ENCODE measurements around the gene RAB30. TPM values are rescaled to one million over a fixed set of nuclear protein-coding genes. Genes with fewer than 3 reads are reported as not detected.

RAB30 gene
- total RNA-seq, 1 donor from 2014 or later, result 10.3 TPM

DNA sequence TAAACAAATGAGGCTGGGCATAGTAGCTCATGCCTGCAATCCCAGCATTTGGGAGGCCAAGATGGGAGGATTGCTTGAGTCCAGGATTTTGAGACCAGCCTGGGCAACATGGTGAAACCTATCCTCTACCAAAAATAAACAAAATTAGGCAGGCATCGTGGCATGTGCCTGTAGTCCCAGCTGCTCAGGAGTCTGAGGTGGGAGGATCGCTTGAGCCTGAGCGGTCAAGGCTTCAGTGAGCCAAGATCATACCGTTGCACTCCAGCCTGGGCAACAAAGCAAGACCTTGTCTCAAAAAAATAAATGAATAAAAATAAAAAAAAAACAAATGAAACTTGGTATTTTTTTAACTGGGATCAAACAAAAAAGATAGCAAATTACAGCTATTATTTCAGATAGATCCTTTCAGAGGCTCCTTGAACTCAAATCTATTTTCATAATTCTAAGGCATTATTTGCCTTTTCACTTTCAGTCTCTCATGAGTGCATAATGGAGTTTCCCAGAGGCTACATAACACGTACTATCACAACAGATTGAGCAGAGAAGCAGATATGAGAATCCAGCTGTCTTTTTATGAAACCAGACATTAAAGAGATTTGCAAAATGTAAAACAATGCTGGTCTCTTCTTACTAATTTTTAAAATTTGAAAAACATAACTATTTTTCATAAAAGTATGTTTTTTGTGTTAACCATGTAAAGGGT lies 147.0 kb downstream of the RAB30 start:
- Mint-ChIP-seq H3K27ac (no peak overlapping the region), H3K4me1 (peaks cover 12% of the 10 kb centered on the region), H3K36me3 (peaks cover 13% of the 10 kb centered on the region), H3K27me3 (ENCODE audit: low read depth) (no peaks in the 10 kb centered on the region), H3K4me3 (no peak overlapping the region), H3K9me3 (peaks cover 7% of the 10 kb centered on the region)
- TF ChIP-seq, protein P1, sequence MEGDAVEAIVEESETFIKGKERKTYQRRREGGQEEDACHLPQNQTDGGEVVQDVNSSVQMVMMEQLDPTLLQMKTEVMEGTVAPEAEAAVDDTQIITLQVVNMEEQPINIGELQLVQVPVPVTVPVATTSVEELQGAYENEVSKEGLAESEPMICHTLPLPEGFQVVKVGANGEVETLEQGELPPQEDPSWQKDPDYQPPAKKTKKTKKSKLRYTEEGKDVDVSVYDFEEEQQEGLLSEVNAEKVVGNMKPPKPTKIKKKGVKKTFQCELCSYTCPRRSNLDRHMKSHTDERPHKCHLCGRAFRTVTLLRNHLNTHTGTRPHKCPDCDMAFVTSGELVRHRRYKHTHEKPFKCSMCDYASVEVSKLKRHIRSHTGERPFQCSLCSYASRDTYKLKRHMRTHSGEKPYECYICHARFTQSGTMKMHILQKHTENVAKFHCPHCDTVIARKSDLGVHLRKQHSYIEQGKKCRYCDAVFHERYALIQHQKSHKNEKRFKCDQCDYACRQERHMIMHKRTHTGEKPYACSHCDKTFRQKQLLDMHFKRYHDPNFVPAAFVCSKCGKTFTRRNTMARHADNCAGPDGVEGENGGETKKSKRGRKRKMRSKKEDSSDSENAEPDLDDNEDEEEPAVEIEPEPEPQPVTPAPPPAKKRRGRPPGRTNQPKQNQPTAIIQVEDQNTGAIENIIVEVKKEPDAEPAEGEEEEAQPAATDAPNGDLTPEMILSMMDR (IDR thresholded peaks at IDR 0.05; ENCODE audit: unreplicated experiment), result no peak
- no peak for DNase-seq (ENCODE audit: low spot score in 2 of 2, unreplicated experiment in 2 of 2)

Other genes with a start within 250 kb of the RAB30 start
- 66.6 to 68.3 TPM (median 67.4 TPM) in 3 replicates for gene PRCP, start 171.5 kb downstream of the RAB30 start, total RNA-seq
- 4.0 to 5.8 TPM (median 5.6 TPM) in 3 replicates for gene DDIAS, start 170.2 kb downstream of the RAB30 start, total RNA-seq
- gene PCF11, start 85.2 kb upstream of the RAB30 start, total RNA-seq, result 73.2 to 77.1 TPM (median 74.2 TPM) in 3 replicates
- 6.9 to 7.8 TPM (median 7.0 TPM) in 3 replicates for gene ANKRD42, start 121.8 kb upstream of the RAB30 start, total RNA-seq
- 40.7 to 43.5 TPM (median 43.0 TPM) in 3 replicates for gene CCDC90B, start 214.5 kb upstream of the RAB30 start, total RNA-seq